Measurements from ENCODE around the gene ZNF598. TPM values are rescaled to one million over a fixed set of nuclear protein-coding genes. Genes with fewer than 3 reads are reported as not detected.

Gene ZNF598
- total RNA-seq, 2 experiments from 2014 or later: 39.7 to 43.6 TPM

DNA sequence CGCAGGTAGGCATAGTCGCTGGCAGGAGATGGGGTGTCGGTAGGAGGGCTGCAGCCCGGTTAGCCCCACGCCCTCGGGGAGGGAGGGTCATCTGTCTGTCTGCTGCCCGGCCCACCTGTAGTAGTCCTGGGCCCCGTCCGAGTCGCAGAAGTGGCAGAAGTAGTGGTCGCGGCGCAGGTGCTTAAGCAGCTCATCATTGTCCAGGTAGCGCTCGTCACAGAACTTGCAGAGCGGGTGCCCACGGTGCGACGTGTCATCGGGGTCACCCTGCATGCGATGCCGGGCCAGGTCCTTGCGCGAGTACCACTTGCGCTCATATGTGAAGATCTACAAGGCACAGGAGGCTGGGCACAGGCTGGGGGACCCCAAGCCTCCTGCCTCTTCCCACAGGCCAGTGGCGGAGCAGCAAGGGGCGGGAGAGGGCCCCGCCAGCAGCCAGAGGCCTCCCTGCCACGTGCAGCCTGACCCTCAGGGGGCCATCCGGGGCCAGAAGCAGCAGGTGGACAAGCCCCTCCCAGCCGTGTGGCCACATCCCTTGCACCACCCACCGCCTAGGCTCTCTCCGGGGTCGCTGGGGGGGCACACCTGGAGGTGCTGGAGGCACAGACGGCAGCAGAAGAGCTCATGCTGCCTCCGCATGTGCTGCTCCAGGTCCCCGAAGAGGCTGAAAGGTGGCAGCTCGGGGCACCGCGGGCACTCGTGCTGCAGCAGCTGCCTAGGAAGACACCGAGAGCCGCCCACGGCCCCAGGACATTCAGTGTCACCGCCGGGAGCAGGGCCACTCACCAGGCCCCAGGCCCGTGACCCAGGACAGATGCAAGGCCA, 7.0 kb downstream of the ZNF598 start:
- no peak overlapping the region for H3K27ac Mint-ChIP-seq
- Histone ChIP-seq H3K4me3 (ENCODE audit: low read length) (no peak overlapping the region), H3K9me3 (ENCODE audit: control insufficient read depth in 1 of 2, insufficient read depth in 1 of 2, low read length in 2 of 2) (no peaks in the 10 kb centered on the region), H3K27me3 (ENCODE audit: control insufficient read depth in 1 of 2, insufficient read depth in 2 of 2, low read length in 2 of 2) (no peaks in the 10 kb centered on the region), H3K27ac (ENCODE audit: low read depth in 1 of 2, low read length in 2 of 2) (no peak overlapping the region), H3K4me1 (ENCODE audit: insufficient read depth, low read length) (peaks cover 43% of the 10 kb centered on the region), H3K36me3 (ENCODE audit: insufficient read depth, low read length) (peaks cover 64% of the 10 kb centered on the region)
- no peak overlapping the region for H3K4me3 Mint-ChIP-seq
- POLR2A ChIA-PET: interaction anchor here (1.8 to 2.0 kb wide), 2 partner anchors 38 to 153 kb away, joined by 8 to 11 read pairs; partner anchors contain the start of genes RPS2 and TRAF7
- intact Hi-C loops (cut with DNase I, micrococcal nuclease): no loop called here
- no peaks in the 10 kb centered on the region for H3K27me3 Mint-ChIP-seq
- H3K9me3 Mint-ChIP-seq: no peaks in the 10 kb centered on the region
- H3K36me3 Mint-ChIP-seq (ENCODE audit: low read depth): peaks cover 33% of the 10 kb centered on the region
- no peak for ATAC-seq (ENCODE audit: poor library complexity)
- CTCF ChIA-PET: interaction anchor here (0.9 to 1.6 kb wide), 3 partner anchors 14 to 176 kb away, joined by 3 to 10 read pairs (median 5); partner anchors contain the start of genes FAHD1 and NDUFB10
- TF ChIP-seq, protein P1, sequence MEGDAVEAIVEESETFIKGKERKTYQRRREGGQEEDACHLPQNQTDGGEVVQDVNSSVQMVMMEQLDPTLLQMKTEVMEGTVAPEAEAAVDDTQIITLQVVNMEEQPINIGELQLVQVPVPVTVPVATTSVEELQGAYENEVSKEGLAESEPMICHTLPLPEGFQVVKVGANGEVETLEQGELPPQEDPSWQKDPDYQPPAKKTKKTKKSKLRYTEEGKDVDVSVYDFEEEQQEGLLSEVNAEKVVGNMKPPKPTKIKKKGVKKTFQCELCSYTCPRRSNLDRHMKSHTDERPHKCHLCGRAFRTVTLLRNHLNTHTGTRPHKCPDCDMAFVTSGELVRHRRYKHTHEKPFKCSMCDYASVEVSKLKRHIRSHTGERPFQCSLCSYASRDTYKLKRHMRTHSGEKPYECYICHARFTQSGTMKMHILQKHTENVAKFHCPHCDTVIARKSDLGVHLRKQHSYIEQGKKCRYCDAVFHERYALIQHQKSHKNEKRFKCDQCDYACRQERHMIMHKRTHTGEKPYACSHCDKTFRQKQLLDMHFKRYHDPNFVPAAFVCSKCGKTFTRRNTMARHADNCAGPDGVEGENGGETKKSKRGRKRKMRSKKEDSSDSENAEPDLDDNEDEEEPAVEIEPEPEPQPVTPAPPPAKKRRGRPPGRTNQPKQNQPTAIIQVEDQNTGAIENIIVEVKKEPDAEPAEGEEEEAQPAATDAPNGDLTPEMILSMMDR (IDR thresholded peaks at IDR 0.05): no peak
- H3K4me1 Mint-ChIP-seq (ENCODE audit: low read depth): peaks cover 19% of the 10 kb centered on the region
- peak in 1 of 14 experiments; percentile 1 for DNase-seq

DNA sequence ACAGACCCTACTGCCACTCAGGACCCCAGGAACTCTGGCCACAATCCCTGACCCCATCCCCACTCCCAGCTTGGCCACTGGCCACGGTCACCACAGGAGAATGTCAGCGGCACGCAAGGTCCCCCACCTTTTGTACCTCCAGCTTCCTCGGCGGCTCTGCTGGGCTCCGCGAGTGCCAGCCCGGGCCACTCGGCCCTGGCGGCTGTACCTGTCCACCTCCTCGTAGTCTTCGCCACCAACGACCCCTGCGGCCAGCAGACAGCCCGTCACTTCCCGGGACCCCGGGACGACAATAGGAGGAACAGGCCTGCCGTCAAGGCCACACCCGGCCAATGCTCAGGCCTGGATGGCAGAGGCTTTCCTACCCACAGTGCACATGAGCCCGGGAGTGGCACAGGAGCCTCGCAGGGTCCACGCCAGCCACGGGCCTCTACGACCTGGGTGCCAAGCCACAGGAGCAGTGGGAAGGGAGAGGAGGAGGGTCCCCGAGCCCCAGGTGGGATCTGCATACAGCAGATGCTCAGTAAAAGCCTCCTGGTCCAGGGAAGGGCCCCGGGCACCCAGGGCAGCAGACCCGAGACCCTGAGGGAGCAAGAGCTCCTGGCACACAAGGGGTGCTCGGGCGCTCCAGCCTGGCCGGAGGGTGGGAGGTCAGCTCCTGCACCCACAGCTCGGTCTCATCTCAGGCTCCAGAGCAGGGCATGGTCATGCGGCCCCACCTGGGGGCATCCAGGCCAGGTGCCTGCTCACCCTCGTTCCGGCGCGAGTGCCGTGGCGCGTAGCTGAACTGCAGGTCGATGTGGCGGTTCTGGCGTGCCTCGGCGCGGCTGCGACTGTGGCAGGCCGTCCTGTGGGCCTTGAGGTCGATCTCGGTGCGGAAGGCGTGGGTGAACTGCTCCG, 7.9 kb downstream of the ZNF598 start:
- Histone ChIP-seq H3K27me3 (ENCODE audit: control insufficient read depth in 1 of 2, insufficient read depth in 2 of 2, low read length in 2 of 2) (no peaks in the 10 kb centered on the region), H3K36me3 (ENCODE audit: insufficient read depth, low read length) (peaks cover 64% of the 10 kb centered on the region), H3K9me3 (ENCODE audit: control insufficient read depth in 1 of 2, insufficient read depth in 1 of 2, low read length in 2 of 2) (no peaks in the 10 kb centered on the region), H3K4me1 (ENCODE audit: insufficient read depth, low read length) (peaks cover 34% of the 10 kb centered on the region), H3K27ac (ENCODE audit: low read depth in 1 of 2, low read length in 2 of 2) (no peak overlapping the region), H3K4me3 (ENCODE audit: low read length) (no peak overlapping the region)
- no peaks in the 10 kb centered on the region for H3K27me3 Mint-ChIP-seq
- H3K36me3 Mint-ChIP-seq (ENCODE audit: low read depth): peaks cover 38% of the 10 kb centered on the region
- intact Hi-C loops (cut with DNase I, micrococcal nuclease): no loop called here
- peaks cover 12% of the 10 kb centered on the region for H3K4me1 Mint-ChIP-seq (ENCODE audit: low read depth)
- ChIA-PET POLR2A (no interaction called here), CTCF (no interaction called here)
- DNase-seq: no peak
- H3K4me3 Mint-ChIP-seq: no peak overlapping the region
- no peak for ATAC-seq (ENCODE audit: poor library complexity)
- TF ChIP-seq, protein P1 (IDR thresholded peaks at IDR 0.05): no peak
- no peaks in the 10 kb centered on the region for H3K9me3 Mint-ChIP-seq
- no peak overlapping the region for H3K27ac Mint-ChIP-seq

DNA sequence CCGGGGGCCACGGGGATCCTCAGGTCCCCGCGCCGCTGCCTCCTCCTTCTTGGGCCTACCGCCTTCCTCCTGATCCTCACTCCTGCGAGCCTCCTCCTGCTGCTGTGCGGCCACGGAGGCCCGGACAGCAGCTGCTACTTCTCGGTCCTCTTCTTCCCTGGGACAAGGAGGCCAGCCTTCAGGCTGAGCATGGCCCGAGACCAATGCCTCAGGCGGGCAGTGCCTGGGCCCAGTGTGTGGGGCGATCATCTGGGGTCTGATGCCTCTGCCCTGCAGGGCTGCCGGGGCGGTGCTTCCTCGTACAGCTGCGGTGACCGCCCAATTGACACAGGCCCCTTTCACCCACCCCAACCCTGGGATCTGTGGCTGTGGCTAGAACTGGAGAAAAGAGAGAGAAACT, 8.6 kb downstream of the ZNF598 start:
- no peak for ATAC-seq (ENCODE audit: poor library complexity)
- H3K9me3 ChIP-seq (ENCODE audit: control insufficient read depth in 1 of 2, insufficient read depth in 1 of 2, low read length in 2 of 2): no peaks in the 10 kb centered on the region
- H3K4me3 Mint-ChIP-seq: no peak overlapping the region
- peaks cover 6% of the 10 kb centered on the region for H3K4me1 Mint-ChIP-seq (ENCODE audit: low read depth)
- H3K4me3 ChIP-seq (ENCODE audit: low read length): no peak overlapping the region
- TF ChIP-seq, protein P1 (IDR thresholded peaks at IDR 0.05): no peak
- ChIA-PET CTCF (no interaction called here), POLR2A (no interaction called here)
- no peak for DNase-seq
- H3K9me3 Mint-ChIP-seq: no peaks in the 10 kb centered on the region
- intact Hi-C loops (cut with DNase I, micrococcal nuclease): no loop called here
- no peaks in the 10 kb centered on the region for H3K27me3 Mint-ChIP-seq
- peaks cover 64% of the 10 kb centered on the region for H3K36me3 ChIP-seq (ENCODE audit: insufficient read depth, low read length)
- peaks cover 27% of the 10 kb centered on the region for H3K4me1 ChIP-seq (ENCODE audit: insufficient read depth, low read length)
- H3K36me3 Mint-ChIP-seq (ENCODE audit: low read depth): peaks cover 38% of the 10 kb centered on the region
- no peak overlapping the region for H3K27ac Mint-ChIP-seq
- no peaks in the 10 kb centered on the region for H3K27me3 ChIP-seq (ENCODE audit: control insufficient read depth in 1 of 2, insufficient read depth in 2 of 2, low read length in 2 of 2)
- H3K27ac ChIP-seq (ENCODE audit: low read depth in 1 of 2, low read length in 2 of 2): no peak overlapping the region

Data from CD4-positive, alpha-beta T cell (primary cell).